ENCODE data around the gene SACM1L.

The SACM1L gene

DNA sequence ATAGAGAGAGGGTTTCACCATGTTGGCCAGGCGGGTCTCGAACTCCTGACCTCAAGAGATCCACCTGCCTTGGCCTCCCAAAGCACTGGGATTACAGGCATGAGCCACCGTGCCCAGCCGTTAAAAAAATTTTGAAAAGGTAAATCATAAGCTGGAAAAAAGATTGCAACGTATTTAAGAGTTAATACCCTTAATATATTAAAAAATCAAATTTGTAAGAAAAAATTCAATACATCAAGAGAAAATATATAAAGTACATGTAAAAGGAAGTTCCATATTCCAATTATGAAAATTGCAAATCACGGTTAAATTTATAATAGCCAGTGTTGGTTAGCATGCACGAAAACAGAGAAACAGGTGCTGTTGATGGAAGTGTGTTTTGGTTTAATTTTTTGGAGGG is 2.3 kb upstream of the SACM1L start:
- no peaks in the 10 kb centered on the region for H3K9me3 ChIP-seq
- H3K4me3 ChIP-seq (ENCODE audit: low read depth, low read length), result no peak overlapping the region
- no peaks in the 10 kb centered on the region for H3K27me3 ChIP-seq
- no peaks in the 10 kb centered on the region for H3K4me1 ChIP-seq
- H3K36me3 ChIP-seq, result no peaks in the 10 kb centered on the region; the same call in 1 of the 2 replicates
- TF ChIP-seq, protein P1, sequence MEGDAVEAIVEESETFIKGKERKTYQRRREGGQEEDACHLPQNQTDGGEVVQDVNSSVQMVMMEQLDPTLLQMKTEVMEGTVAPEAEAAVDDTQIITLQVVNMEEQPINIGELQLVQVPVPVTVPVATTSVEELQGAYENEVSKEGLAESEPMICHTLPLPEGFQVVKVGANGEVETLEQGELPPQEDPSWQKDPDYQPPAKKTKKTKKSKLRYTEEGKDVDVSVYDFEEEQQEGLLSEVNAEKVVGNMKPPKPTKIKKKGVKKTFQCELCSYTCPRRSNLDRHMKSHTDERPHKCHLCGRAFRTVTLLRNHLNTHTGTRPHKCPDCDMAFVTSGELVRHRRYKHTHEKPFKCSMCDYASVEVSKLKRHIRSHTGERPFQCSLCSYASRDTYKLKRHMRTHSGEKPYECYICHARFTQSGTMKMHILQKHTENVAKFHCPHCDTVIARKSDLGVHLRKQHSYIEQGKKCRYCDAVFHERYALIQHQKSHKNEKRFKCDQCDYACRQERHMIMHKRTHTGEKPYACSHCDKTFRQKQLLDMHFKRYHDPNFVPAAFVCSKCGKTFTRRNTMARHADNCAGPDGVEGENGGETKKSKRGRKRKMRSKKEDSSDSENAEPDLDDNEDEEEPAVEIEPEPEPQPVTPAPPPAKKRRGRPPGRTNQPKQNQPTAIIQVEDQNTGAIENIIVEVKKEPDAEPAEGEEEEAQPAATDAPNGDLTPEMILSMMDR (IDR thresholded peaks at IDR 0.05; ENCODE audit: low read depth, low read length), result no peak
- no peak for DNase-seq

DNA sequence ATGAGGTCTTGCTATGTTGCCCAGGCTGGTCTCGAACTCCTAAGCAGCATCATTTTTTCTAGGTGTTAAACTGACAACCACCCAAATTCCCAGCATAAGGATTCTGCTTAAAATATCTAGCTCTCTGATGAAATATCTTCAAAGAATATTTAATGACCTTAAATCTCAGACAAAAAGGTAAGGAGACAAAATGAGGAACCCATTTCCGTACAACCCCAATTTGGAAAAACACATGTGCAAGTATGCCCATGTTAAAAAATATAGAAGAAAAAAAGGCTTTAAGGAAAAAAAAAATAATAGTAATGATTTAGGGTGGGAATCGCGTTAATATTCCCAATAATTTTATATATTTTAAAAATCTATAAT is 1.4 kb upstream of the SACM1L start:
- Histone ChIP-seq H3K4me3 (ENCODE audit: low read depth, low read length) (peak overlapping the region; percentile 81), H3K4me1 (no peaks in the 10 kb centered on the region), H3K36me3 (peaks cover 2% of the 10 kb centered on the region), H3K27me3 (no peaks in the 10 kb centered on the region), H3K9me3 (no peaks in the 10 kb centered on the region)
- DNase-seq, result no peak
- TF ChIP-seq, protein P1 (IDR thresholded peaks at IDR 0.05; ENCODE audit: low read depth, low read length), result no peak

- Histone ChIP-seq H3K27me3 (no peaks in the 10 kb centered on the region), H3K9me3 (no peaks in the 10 kb centered on the region), H3K4me1 (no peaks in the 10 kb centered on the region), H3K36me3 (peaks cover 4% of the 10 kb centered on the region), H3K4me3 (ENCODE audit: low read depth, low read length) (peak overlapping the region; percentile 81)
- TF ChIP-seq, protein P1 (IDR thresholded peaks at IDR 0.05; ENCODE audit: low read depth, low read length), result no peak
- peak; percentile 53 for DNase-seq
Observed at GRCh38 chr3:45688194-45688881, 858 bp upstream of the SACM1L start.

DNA sequence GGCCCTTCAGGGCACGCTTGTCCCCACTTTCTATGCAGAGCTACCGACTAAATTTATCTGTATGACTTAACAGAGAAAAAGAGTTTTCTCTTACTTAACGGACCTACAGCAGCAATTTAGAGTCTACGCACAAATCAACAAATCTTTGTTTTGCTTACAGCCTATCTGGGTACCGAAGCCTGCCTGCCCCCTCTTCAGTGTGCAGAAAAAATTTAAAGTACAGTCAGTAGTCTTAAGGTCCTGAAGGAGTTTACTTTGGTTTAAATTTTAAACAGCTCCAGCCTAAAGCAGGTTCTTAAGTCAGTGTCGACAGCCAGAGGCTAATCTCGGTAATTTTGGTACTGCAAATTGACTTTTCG is 570 bp downstream of the SACM1L start:
- H3K4me3 ChIP-seq (ENCODE audit: low read depth, low read length), result peak overlapping the region; percentile 81
- H3K36me3 ChIP-seq, result peaks cover 4% of the 10 kb centered on the region
- H3K9me3 ChIP-seq, result no peaks in the 10 kb centered on the region
- DNase-seq, result no peak
- no peaks in the 10 kb centered on the region for H3K4me1 ChIP-seq
- no peaks in the 10 kb centered on the region for H3K27me3 ChIP-seq
- TF ChIP-seq, protein P1 (IDR thresholded peaks at IDR 0.05; ENCODE audit: low read depth, low read length), result no peak

- Histone ChIP-seq H3K4me3 (ENCODE audit: low read depth, low read length) (peak overlapping the region; percentile 81), H3K9me3 (no peaks in the 10 kb centered on the region)
- DNase-seq, result peak; percentile 51
Observed at GRCh38 chr3:45690336-45691035, 1.3 kb downstream of the SACM1L start.

More at GRCh38 chr3:45690336-45691035, 1.3 kb downstream of the SACM1L start:
- no peaks in the 10 kb centered on the region for H3K27me3 ChIP-seq
- H3K4me1 ChIP-seq, result no peaks in the 10 kb centered on the region
- TF ChIP-seq, protein P1 (IDR thresholded peaks at IDR 0.05; ENCODE audit: low read depth, low read length), result no peak
- H3K36me3 ChIP-seq, result peaks cover 4% of the 10 kb centered on the region

All from BE2C (cell line).